Esophagus squamous epithelium (tissue), 5 donors: ENCODE results near the gene C2. TPM values are rescaled to one million over a fixed set of nuclear protein-coding genes. Genes with fewer than 3 reads are reported as not detected.

Source experiments
- DNase-seq: peaks from one replicate; lab custom pipeline; 2025; lab: John Stamatoyannopoulos, UW
- H3K27ac ChIP-seq, 4 donors: fragments of 200-600 bp; sonication (generic); one replicate each; pipeline ENCODE4 v1.5.1; 2016 to 2019; ENCODE audit warnings: mild to moderate bottlenecking in 1 of 4
- H3K27me3 ChIP-seq, 4 donors: fragments of 200-600 bp; sonication (generic); 1 replicate in 3 of 4; 2 replicates in 1 of 4; pipeline versions ENCODE4 v1.5.1 to v1.6.0; 2017 to 2021; ENCODE audit warnings: antibody characterized with exemption in 1 of 4
- H3K36me3 ChIP-seq, 3 donors: fragments of 200-600 bp; sonication (generic); one replicate each; pipeline ENCODE4 v1.5.1; 2016 to 2019
- H3K4me1 ChIP-seq, 3 donors: fragments of 200-600 bp; sonication (generic); one replicate each; pipeline ENCODE4 v1.5.1; 2017 to 2019
- H3K4me3 ChIP-seq, 4 donors: fragments of 200-600 bp; sonication (generic); 1 replicate in 3 of 4; 2 replicates in 1 of 4; pipeline ENCODE4 v1.5.1; 2016 to 2019; ENCODE audit warnings: mild to moderate bottlenecking in 2 of 4, moderate library complexity in 1 of 4
- H3K9me3 ChIP-seq, 3 donors: fragments of 200-600 bp; sonication (generic); one replicate each; pipeline ENCODE4 v1.5.1; 2016 to 2019
- POLR2A ChIP-seq, 4 donors: fragments of 450-650 bp; IDR thresholded peaks; one replicate each; pipeline ENCODE4 v1.6.1; 2017; ENCODE audit warnings: antibody characterized with exemption in 4 of 4, mild to moderate bottlenecking in 4 of 4, moderate library complexity in 3 of 4
- WGBS, 2 donors: methylation state at CpG; one replicate each; pipeline ENCODE4 v1.1.5; 2018; 5-methylcytosine and 5-hydroxymethylcytosine counted together
- intact Hi-C: fragments of 100-400 bp; cut with DNase I; formaldehyde crosslinking; loops from one replicate; pipeline ENCODE4 v1.15.0; 2022
- total RNA-seq, 4 donors: library from RNA; depleted of rRNA; stranded (reverse); fragments of >200 nt; gene quantifications; one replicate each; pipeline ENCODE4 v1.1.0, GENCODE V29; 2016
- TF ChIP-seq, protein P1 (sequence below), 6 experiments: fragments of 450-650 bp in 4 of 6; fragments of 200-600 bp in 2 of 6; sonication (generic) in 2 of 6; IDR thresholded peaks; one replicate each; pipeline ENCODE4 v1.5.1; 2016 to 2019; ENCODE audit warnings: antibody characterized with exemption in 6 of 6, mild to moderate bottlenecking in 4 of 6, moderate library complexity in 4 of 6
- donor health status: DM: yes; HTN: yes; CAD: no.

Gene C2
- total RNA-seq, result 10 to 100 TPM in 2 of 4 donors, 1 to 10 TPM in 2; 1.1 to 15.2 (median 6.4) TPM

DNA sequence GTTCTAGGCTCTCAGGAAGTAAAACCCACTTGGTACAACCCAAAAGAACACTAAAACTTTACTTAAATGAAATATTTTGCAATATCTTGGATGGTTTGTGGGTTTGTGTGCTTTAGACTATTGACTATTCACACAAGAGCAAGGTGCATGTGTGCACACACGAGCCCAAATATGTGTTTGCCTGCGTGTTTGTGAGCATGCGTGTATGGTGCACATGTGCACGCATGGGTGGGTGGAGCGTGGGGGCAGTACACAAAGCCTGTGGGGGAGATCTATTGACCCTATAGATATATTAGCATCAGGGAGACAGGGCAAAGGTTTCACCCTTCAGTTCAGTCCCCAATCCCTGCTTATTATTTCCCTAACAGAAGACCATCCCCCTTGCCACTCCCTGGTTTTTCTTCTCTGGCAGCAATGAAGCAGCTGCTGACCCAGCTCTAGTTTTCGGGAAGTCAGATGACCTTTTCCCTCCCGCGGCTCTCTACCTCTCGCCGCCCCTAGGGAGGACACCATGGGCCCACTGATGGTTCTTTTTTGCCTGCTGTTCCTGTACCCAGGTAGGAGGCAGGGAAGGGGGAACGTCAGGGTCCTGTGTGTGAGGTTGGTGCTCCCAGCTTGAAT is at the start of gene C2:
Gene C2 (plus strand): TSS at position 476 of the 621 bp plus-strand sequence. CDS start 36 bp downstream, at position 512.
- H3K36me3 ChIP-seq, result no peaks in the 10 kb centered on the region
- WGBS, 2 donors, result 74 to 75% methylated on average over 10 to 11 of the region's 11 CpGs
- no peak for DNase-seq

DNA sequence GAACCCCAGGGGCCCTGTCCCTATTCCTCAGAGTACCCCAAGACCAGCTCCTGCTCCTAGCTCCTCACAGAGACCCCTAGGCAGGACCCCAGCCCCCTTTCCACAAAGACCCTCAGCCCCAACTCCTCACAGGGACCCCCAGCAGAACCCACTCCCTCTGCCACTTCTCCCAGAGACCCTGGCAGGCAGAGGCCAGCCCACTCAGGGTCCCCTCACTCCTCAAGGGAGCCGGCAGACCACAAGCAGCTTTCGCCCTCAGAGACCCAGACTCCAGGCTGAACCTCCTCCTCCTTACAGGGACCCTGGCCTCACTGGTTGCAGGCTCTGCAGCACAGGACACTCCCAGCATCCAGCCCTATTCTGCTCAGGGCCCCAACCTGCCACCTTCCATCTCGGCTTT is 49.3 kb upstream of the C2 start:
- H3K4me1 ChIP-seq, result peaks cover 0 to 10% (median 0%) of the 10 kb centered on the region in 3 donors
- no peak for TF ChIP-seq POLR2A (IDR thresholded peaks at IDR 0.05)
- TF ChIP-seq, protein P1, sequence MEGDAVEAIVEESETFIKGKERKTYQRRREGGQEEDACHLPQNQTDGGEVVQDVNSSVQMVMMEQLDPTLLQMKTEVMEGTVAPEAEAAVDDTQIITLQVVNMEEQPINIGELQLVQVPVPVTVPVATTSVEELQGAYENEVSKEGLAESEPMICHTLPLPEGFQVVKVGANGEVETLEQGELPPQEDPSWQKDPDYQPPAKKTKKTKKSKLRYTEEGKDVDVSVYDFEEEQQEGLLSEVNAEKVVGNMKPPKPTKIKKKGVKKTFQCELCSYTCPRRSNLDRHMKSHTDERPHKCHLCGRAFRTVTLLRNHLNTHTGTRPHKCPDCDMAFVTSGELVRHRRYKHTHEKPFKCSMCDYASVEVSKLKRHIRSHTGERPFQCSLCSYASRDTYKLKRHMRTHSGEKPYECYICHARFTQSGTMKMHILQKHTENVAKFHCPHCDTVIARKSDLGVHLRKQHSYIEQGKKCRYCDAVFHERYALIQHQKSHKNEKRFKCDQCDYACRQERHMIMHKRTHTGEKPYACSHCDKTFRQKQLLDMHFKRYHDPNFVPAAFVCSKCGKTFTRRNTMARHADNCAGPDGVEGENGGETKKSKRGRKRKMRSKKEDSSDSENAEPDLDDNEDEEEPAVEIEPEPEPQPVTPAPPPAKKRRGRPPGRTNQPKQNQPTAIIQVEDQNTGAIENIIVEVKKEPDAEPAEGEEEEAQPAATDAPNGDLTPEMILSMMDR (IDR thresholded peaks at IDR 0.05), result no peak
- intact Hi-C loops, result no loop called here
- DNase-seq, result no peak
- peaks cover 16 to 40% (median 26%) of the 10 kb centered on the region in 3 donors for H3K36me3 ChIP-seq
- H3K9me3 ChIP-seq, result no peaks in the 10 kb centered on the region
- no peaks in the 10 kb centered on the region for H3K27me3 ChIP-seq
- peak overlapping the region in 1 of 4 donors; percentile 34 for H3K4me3 ChIP-seq
- 87 to 100% methylated on average over 1 to 3 of the region's 3 CpGs for WGBS, 2 donors
- peak overlapping the region in 1 of 4 donors; percentile 54 for H3K27ac ChIP-seq

More for the DNA sequence above, at the start of gene C2:
- Histone ChIP-seq H3K9me3 (no peaks in the 10 kb centered on the region), H3K27ac (peak within 1 kb of the TSS in 1 of 4 donors; percentile 1), H3K4me3 (peak within 1 kb of the TSS in 3 of 4 donors; percentile 3 to 49 (median 27)), H3K27me3 (peaks cover 0 to 14% (median 0%) of the 10 kb centered on the region in 4 donors), H3K4me1 (no peaks in the 10 kb centered on the region)
- intact Hi-C loops, result no loop called here
- TF ChIP-seq POLR2A (IDR thresholded peaks at IDR 0.05), result no peak
- TF ChIP-seq, protein P1 (IDR thresholded peaks at IDR 0.05), result no peak

DNA sequence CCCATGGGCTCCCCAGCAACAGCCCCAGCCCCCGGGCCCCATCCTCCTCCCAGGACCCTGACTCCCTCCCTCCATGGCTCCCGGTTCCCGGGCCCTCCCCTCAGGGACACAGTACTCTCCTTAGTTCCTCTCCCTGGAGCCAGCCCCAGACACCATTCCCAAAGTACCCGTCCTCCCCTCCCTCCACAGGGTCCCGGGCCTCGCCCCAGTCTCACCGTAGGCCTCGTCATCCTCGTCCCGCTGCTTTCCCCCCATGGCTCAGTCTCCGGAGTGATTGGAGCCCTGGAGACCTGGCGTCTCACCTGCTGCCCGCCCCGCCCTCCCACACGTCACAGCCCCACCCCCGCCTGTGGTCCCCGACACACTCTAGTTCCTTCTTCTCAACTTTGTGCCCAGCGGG is 48.8 kb upstream of the C2 start, which contains the start of gene SLC44A4:
Gene SLC44A4 (minus strand): TSS at position 272 of the 400 bp plus-strand sequence. CDS start 17 bp downstream, at position 255.
- 40 to 59% methylated on average over 1 to 15 of the region's 18 CpGs for WGBS, 2 donors
- Histone ChIP-seq H3K4me1 (peaks cover 0 to 10% (median 0%) of the 10 kb centered on the region in 3 donors), H3K36me3 (peaks cover 21 to 45% (median 31%) of the 10 kb centered on the region in 3 donors), H3K4me3 (peak within 1 kb of the TSS in 1 of 4 donors; percentile 34), H3K9me3 (no peaks in the 10 kb centered on the region), H3K27ac (peak within 1 kb of the TSS in 2 of 4 donors; percentile 54 to 56), H3K27me3 (no peaks in the 10 kb centered on the region)
- TF ChIP-seq POLR2A (IDR thresholded peaks at IDR 0.05), result no peak
- TF ChIP-seq, protein P1 (IDR thresholded peaks at IDR 0.05), result no peak
- no peak for DNase-seq
- intact Hi-C loops, result no loop called here

DNA sequence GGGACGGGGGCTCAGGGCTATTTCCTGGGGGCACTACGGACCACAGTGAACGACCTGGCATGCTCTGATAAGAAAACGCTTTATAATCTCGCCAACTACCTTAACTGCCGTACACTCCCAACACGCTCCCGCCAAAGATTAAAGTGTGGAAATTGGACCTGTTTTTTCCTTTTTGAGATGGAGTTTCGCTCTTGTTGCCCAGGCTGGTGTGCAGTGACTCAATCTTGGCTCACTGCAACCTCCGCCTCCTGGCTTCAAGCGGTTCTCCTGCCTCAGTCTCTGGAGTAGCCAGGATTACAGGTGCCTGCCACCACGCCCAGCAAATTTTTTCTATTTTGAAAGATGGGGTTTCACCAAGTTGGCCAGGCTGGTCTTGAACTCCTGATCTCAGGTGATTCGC is 48.4 kb upstream of the C2 start:
- H3K4me3 ChIP-seq, result peak overlapping the region in 1 of 4 donors; percentile 34
- TF ChIP-seq, protein P1 (IDR thresholded peaks at IDR 0.05), result peak in 1 of 6 experiments; percentile 12
- no peak for TF ChIP-seq POLR2A (IDR thresholded peaks at IDR 0.05)
- intact Hi-C loops, result no loop called here
- H3K9me3 ChIP-seq, result no peaks in the 10 kb centered on the region
- no peaks in the 10 kb centered on the region for H3K27me3 ChIP-seq
- no peak for DNase-seq
- WGBS, 2 donors, result 48 to 72% methylated on average over 8 to 10 of the region's 13 CpGs
- H3K27ac ChIP-seq, result peak overlapping the region in 2 of 4 donors; percentile 54 to 56
- H3K36me3 ChIP-seq, result peaks cover 24 to 49% (median 34%) of the 10 kb centered on the region in 3 donors
- peaks cover 0 to 10% (median 0%) of the 10 kb centered on the region in 3 donors for H3K4me1 ChIP-seq

DNA sequence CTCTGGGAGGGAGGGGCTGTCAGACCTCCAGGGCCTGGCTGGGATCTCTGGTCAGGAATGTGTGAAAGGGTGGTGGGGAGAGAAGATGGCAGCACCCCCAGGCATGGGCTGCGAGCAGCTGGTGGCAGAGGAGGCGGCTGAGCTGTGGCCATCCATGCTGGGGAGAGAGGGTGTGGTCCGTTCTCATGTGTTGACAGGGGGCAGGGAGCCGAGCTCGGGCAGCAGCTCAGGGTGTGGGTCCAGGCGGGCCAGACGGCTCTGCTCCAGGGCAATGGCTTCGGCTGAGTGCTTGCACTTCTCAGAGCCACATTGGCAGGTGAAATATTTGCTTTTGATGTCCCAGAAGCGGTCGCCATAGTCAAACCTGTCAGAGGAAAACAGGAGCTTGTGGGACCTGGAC is 47.6 kb upstream of the C2 start:
- no peaks in the 10 kb centered on the region for H3K9me3 ChIP-seq
- no peak for DNase-seq
- peaks cover 0 to 10% (median 0%) of the 10 kb centered on the region in 3 donors for H3K4me1 ChIP-seq
- H3K36me3 ChIP-seq, result peaks cover 24 to 56% (median 41%) of the 10 kb centered on the region in 3 donors
- TF ChIP-seq, protein P1 (IDR thresholded peaks at IDR 0.05), result no peak
- no peak for TF ChIP-seq POLR2A (IDR thresholded peaks at IDR 0.05)
- H3K27ac ChIP-seq, result no peak overlapping the region
- WGBS, 2 donors, result 60 to 93% methylated on average over 3 to 5 of the region's 10 CpGs
- no peak overlapping the region for H3K4me3 ChIP-seq
- H3K27me3 ChIP-seq, result no peaks in the 10 kb centered on the region
- intact Hi-C loops, result no loop called here
